GM12891 (cell line): Measurements from ENCODE around the gene C1orf116.

Experiments used
- DNase-seq: peaks from one replicate; pipeline ENCODE4 v3.0.0; 2011; ENCODE audit warnings: low spot score; ENCODE audit not compliant: insufficient read length
- FAIRE-seq: peaks from 2 replicates; lab custom pipeline; 2011; peaks lifted over from hg19 to GRCh38; lab: Jason Lieb, UNC
- PAX5 ChIP-seq: IDR thresholded peaks from 2 replicates; pipeline ENCODE4 v1.6.1; 2011; ENCODE audit warnings: low read length, moderate library complexity, mild to moderate bottlenecking; ENCODE audit not compliant: insufficient read depth, severe bottlenecking
- POLR2A ChIP-seq: IDR thresholded peaks from 2 replicates; pipeline ENCODE4 v1.6.1; 2011; ENCODE audit warnings: low read depth, low read length, control low read depth
- POLR2AphosphoS5 ChIP-seq: IDR thresholded peaks from 2 replicates; pipeline ENCODE4 v1.6.1; 2011; ENCODE audit warnings: low read depth, low read length, control low read depth
- POU2F2 ChIP-seq: IDR thresholded peaks from 2 replicates; pipeline ENCODE4 v1.6.1; 2011; ENCODE audit warnings: low read depth, mild to moderate bottlenecking, control low read depth, low read length, moderate library complexity
- SPI1 ChIP-seq: IDR thresholded peaks from 2 replicates; pipeline ENCODE4 v1.6.1; 2011; ENCODE audit warnings: low read depth, low read length, control low read depth
- TAF1 ChIP-seq: IDR thresholded peaks from 2 replicates; pipeline ENCODE4 v1.6.1; 2011; ENCODE audit warnings: low read depth, low read length, control low read depth

The C1orf116 gene

GRCh38 chr1:206972728-206973127 is 59.8 kb downstream of the C1orf116 start:
- DNase-seq (no peak), FAIRE-seq (no peak)
- TF ChIP-seq POLR2A (no peak), POLR2AphosphoS5 (no peak), TAF1 (no peak), SPI1 (no peak), PAX5 (no peak), POU2F2 (no peak)

DNA sequence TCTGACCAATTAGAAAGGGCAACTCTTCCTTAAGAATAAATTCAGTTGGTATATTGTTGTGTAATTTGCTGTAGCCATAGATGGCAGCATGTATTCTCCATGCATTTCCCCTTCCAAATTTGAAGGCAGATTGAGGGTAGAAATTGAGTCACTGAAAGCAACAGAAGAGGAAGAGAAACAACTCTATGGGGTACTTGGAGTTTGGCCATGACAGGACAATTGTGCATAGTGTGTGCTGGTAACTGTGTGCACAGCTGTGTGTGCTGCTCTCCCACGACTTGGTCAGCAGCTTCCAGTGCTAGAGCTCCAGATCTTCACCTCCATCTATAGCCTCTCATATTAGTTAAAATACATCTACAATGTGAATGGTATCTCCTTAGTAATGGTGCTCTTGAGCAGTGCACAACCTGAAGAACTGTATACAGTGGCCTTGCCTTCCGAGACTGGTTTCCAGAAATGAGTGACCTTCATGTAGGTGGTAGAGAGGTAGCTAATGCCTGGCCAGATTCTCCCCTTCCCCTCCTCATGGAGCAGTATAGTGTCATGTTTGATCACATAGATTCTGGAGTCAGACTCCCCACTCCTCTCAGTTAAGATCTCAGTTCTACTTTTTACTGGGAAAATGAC is 61.4 kb downstream of the C1orf116 start:
- TF ChIP-seq POLR2AphosphoS5 (no peak), POU2F2 (no peak), SPI1 (peak; percentile 94), PAX5 (no peak)
- FAIRE-seq (peak; percentile 76), DNase-seq (no peak)

GRCh38 chr1:206970446-206970845 is 62.1 kb downstream of the C1orf116 start, which contains the start of gene FCAMR:
TSS of gene FCAMR (minus strand) at chr1:206970460. CDS start at chr1:206970125, 335 bp downstream.
- no peak for TF ChIP-seq POLR2A
- no peak for TF ChIP-seq POLR2AphosphoS5
- TF ChIP-seq POU2F2, result no peak
- TF ChIP-seq PAX5, result no peak
- TF ChIP-seq TAF1, result no peak
- TF ChIP-seq SPI1, result no peak
- FAIRE-seq, result peak; percentile 45

DNA sequence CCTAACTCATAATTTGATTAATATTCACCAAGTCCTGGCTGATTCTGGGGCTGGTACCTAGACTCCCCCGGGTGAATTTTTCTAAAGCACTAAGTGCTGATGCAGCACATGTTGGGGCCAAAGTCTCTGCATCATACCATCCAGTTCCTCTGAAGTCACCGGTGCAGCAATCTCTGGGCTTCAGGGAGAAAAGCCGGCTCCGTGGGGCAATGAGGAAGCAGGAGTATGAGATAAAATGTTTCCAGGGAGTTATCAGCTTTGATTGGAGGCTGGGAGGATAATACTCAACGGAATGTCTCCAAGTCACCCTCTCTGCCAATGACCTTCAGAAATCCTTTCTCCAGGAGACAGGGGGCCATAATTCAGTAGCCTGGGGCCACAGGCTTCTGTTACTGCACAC is 63.5 kb downstream of the C1orf116 start:
- TF ChIP-seq PAX5 (no peak), POU2F2 (no peak), POLR2A (no peak), SPI1 (no peak), POLR2AphosphoS5 (no peak), TAF1 (no peak)

More at GRCh38 chr1:206970446-206970845, 62.1 kb downstream of the C1orf116 start, which contains the start of gene FCAMR:
- DNase-seq, result no peak

More for the DNA sequence above, 63.5 kb downstream of the C1orf116 start:
- DNase-seq, result no peak
- no peak for FAIRE-seq
